ENCODE data around the gene CCSER2. TPM values are rescaled to one million over a fixed set of nuclear protein-coding genes. Genes with fewer than 3 reads are reported as not detected.
A peak's percentile ranks its signal among the peaks of the same experiment; 100 is the strongest.
"Not testable (repeated sequence)": the region's sequence is repeated elsewhere in the genome, so short reads cannot be mapped to it uniquely, and the experiment has no call there.

The CCSER2 gene
- total RNA-seq, 5 donors from 2014 or later (not counting 1 experiment from before 2014, with no cell fraction given) = 109 to 137 (median 115) TPM

- ChIA-PET CTCF (no interaction called here), POLR2A (no interaction called here)
- H3K9me3 ChIP-seq = no peaks in the 10 kb centered on the region
- H3K27me3 ChIP-seq (replicated peaks in 1 of 2; ENCODE audit: control insufficient read depth in 2 of 2, extremely low read depth in 1 of 2, insufficient read depth in 2 of 2, low read length in 1 of 2) = no peaks in the 10 kb centered on the region
- no peak overlapping the region for H3K4me3 ChIP-seq (ENCODE audit: control insufficient read depth in 1 of 2, extremely low read depth in 1 of 2, low read length in 1 of 2)
- H3K27ac ChIP-seq (ENCODE audit: low read length) = no peak overlapping the region
- no peak overlapping the region for H3K4me3 Mint-ChIP-seq
- peaks cover 0 to 2% of the 10 kb centered on the region in 2 donors for H3K27me3 Mint-ChIP-seq
- peaks cover 0 to 13% (median 12%) of the 10 kb centered on the region in 3 donors for H3K9me3 Mint-ChIP-seq
- 100% methylated on average over 1 of the region's 2 CpGs for WGBS (ENCODE audit: insufficient coverage)
- peaks cover 6 to 9% (median 7%) of the 10 kb centered on the region in 3 donors for H3K4me1 Mint-ChIP-seq
- no peaks in the 10 kb centered on the region for H3K36me3 ChIP-seq (ENCODE audit: control insufficient read depth in 2 of 2, extremely low read depth in 1 of 2, insufficient read depth in 1 of 2, low read length in 1 of 2)
- H3K36me3 Mint-ChIP-seq = peaks cover 15% of the 10 kb centered on the region
- H3K27ac Mint-ChIP-seq = peak overlapping the region in 1 of 2 donors; percentile 45
- ATAC-seq (replicated peaks in 1 of 4) (no peak), DNase-seq (no peak)
- H3K4me1 ChIP-seq (ENCODE audit: control insufficient read depth in 1 of 2, extremely low read depth in 1 of 2, insufficient read depth in 2 of 2, low read length in 2 of 2) = no peaks in the 10 kb centered on the region
Observed at GRCh38 chr10:84521468-84521867, 193.1 kb downstream of the CCSER2 start.

GRCh38 chr10:84522612-84523462 lies 194.4 kb downstream of the CCSER2 start:
- ChIA-PET POLR2A (no interaction called here), CTCF (no interaction called here)
- Histone ChIP-seq H3K27ac (ENCODE audit: low read length) (no peak overlapping the region), H3K9me3 (no peaks in the 10 kb centered on the region), H3K4me3 (ENCODE audit: control insufficient read depth in 1 of 2, extremely low read depth in 1 of 2, low read length in 1 of 2) (no peak overlapping the region), H3K4me1 (ENCODE audit: control insufficient read depth in 1 of 2, extremely low read depth in 1 of 2, insufficient read depth in 2 of 2, low read length in 2 of 2) (no peaks in the 10 kb centered on the region), H3K27me3 (replicated peaks in 1 of 2; ENCODE audit: control insufficient read depth in 2 of 2, extremely low read depth in 1 of 2, insufficient read depth in 2 of 2, low read length in 1 of 2) (no peaks in the 10 kb centered on the region), H3K36me3 (ENCODE audit: control insufficient read depth in 2 of 2, extremely low read depth in 1 of 2, insufficient read depth in 1 of 2, low read length in 1 of 2) (no peaks in the 10 kb centered on the region)
- peaks cover 0 to 2% of the 10 kb centered on the region in 2 donors for H3K27me3 Mint-ChIP-seq
- 89% methylated on average over 2 of the region's 9 CpGs for WGBS (ENCODE audit: insufficient coverage)
- no peak overlapping the region for H3K4me3 Mint-ChIP-seq
- H3K27ac Mint-ChIP-seq = no peak overlapping the region
- DNase-seq (no peak), ATAC-seq (replicated peaks in 1 of 4) (no peak)
- H3K4me1 Mint-ChIP-seq = peaks cover 6 to 9% (median 7%) of the 10 kb centered on the region in 3 donors
- H3K36me3 Mint-ChIP-seq = peaks cover 5% of the 10 kb centered on the region
- H3K9me3 Mint-ChIP-seq = peaks cover 0 to 13% (median 12%) of the 10 kb centered on the region in 3 donors

GRCh38 chr10:84523526-84523925 lies 195.1 kb downstream of the CCSER2 start:
- Histone ChIP-seq H3K36me3 (ENCODE audit: control insufficient read depth in 2 of 2, extremely low read depth in 1 of 2, insufficient read depth in 1 of 2, low read length in 1 of 2) (no peaks in the 10 kb centered on the region), H3K27me3 (replicated peaks in 1 of 2; ENCODE audit: control insufficient read depth in 2 of 2, extremely low read depth in 1 of 2, insufficient read depth in 2 of 2, low read length in 1 of 2) (no peaks in the 10 kb centered on the region), H3K4me1 (ENCODE audit: control insufficient read depth in 1 of 2, extremely low read depth in 1 of 2, insufficient read depth in 2 of 2, low read length in 2 of 2) (no peaks in the 10 kb centered on the region), H3K9me3 (no peaks in the 10 kb centered on the region), H3K4me3 (ENCODE audit: control insufficient read depth in 1 of 2, extremely low read depth in 1 of 2, low read length in 1 of 2) (no peak overlapping the region), H3K27ac (ENCODE audit: low read length) (no peak overlapping the region)
- peak in 2 of 35 experiments; percentile 9 to 14 for DNase-seq
- POLR2A ChIA-PET = no interaction called here
- H3K36me3 Mint-ChIP-seq = peaks cover 3% of the 10 kb centered on the region
- 60% methylated on average over 3 of the region's 5 CpGs for WGBS (ENCODE audit: insufficient coverage)
- peaks cover 0 to 3% of the 10 kb centered on the region in 2 donors for H3K27me3 Mint-ChIP-seq
- no peak overlapping the region for H3K4me3 Mint-ChIP-seq
- CTCF ChIA-PET = no interaction called here
- no peak for ATAC-seq (replicated peaks in 1 of 4)
- H3K4me1 Mint-ChIP-seq = peaks cover 6 to 9% (median 7%) of the 10 kb centered on the region in 3 donors
- H3K27ac Mint-ChIP-seq = peak overlapping the region in 1 of 2 donors; percentile 32
- peaks cover 0 to 13% (median 12%) of the 10 kb centered on the region in 3 donors for H3K9me3 Mint-ChIP-seq

- Mint-ChIP-seq H3K27ac (no peak overlapping the region), H3K27me3 (peaks cover 0 to 3% of the 10 kb centered on the region in 2 donors), H3K9me3 (peaks cover 0 to 13% (median 12%) of the 10 kb centered on the region in 3 donors), H3K36me3 (peaks cover 3% of the 10 kb centered on the region), H3K4me3 (no peak overlapping the region), H3K4me1 (peaks cover 6 to 9% (median 7%) of the 10 kb centered on the region in 3 donors)
- no peaks in the 10 kb centered on the region for H3K36me3 ChIP-seq (ENCODE audit: control insufficient read depth in 2 of 2, extremely low read depth in 1 of 2, insufficient read depth in 1 of 2, low read length in 1 of 2)
- DNase-seq (no peak), ATAC-seq (replicated peaks in 1 of 4) (no peak)
- H3K27me3 ChIP-seq (replicated peaks in 1 of 2; ENCODE audit: control insufficient read depth in 2 of 2, extremely low read depth in 1 of 2, insufficient read depth in 2 of 2, low read length in 1 of 2) = no peaks in the 10 kb centered on the region
- H3K27ac ChIP-seq (ENCODE audit: low read length) = no peak overlapping the region
- H3K9me3 ChIP-seq = no peaks in the 10 kb centered on the region
- H3K4me1 ChIP-seq (ENCODE audit: control insufficient read depth in 1 of 2, extremely low read depth in 1 of 2, insufficient read depth in 2 of 2, low read length in 2 of 2) = no peaks in the 10 kb centered on the region
- ChIA-PET CTCF (no interaction called here), POLR2A (no interaction called here)
- H3K4me3 ChIP-seq (ENCODE audit: control insufficient read depth in 1 of 2, extremely low read depth in 1 of 2, low read length in 1 of 2) = no peak overlapping the region
Observed at GRCh38 chr10:84524435-84524834, 196.0 kb downstream of the CCSER2 start.

GRCh38 chr10:84525120-84525806 lies 196.9 kb downstream of the CCSER2 start:
- POLR2A ChIA-PET = no interaction called here
- WGBS (ENCODE audit: insufficient coverage) = 90% methylated on average over 11 of the region's 17 CpGs

GRCh38 chr10:84525807-84526182 lies 197.4 kb downstream of the CCSER2 start:
- POLR2A ChIA-PET; H3K36me3 Mint-ChIP-seq; H3K4me1 Mint-ChIP-seq; H3K27ac ChIP-seq (ENCODE audit: low read length); H3K27me3 Mint-ChIP-seq; H3K27me3 ChIP-seq (replicated peaks in 1 of 2; ENCODE audit: control insufficient read depth in 2 of 2, extremely low read depth in 1 of 2, insufficient read depth in 2 of 2, low read length in 1 of 2); DNase-seq; H3K9me3 ChIP-seq; H3K36me3 ChIP-seq (ENCODE audit: control insufficient read depth in 2 of 2, extremely low read depth in 1 of 2, insufficient read depth in 1 of 2, low read length in 1 of 2); H3K4me3 ChIP-seq (ENCODE audit: control insufficient read depth in 1 of 2, extremely low read depth in 1 of 2, low read length in 1 of 2); H3K4me3 Mint-ChIP-seq; H3K4me1 ChIP-seq (ENCODE audit: control insufficient read depth in 1 of 2, extremely low read depth in 1 of 2, insufficient read depth in 2 of 2, low read length in 2 of 2); H3K27ac Mint-ChIP-seq; ATAC-seq (replicated peaks in 1 of 4): not testable (repeated sequence)
- 100% methylated on average over 2 of the region's 7 CpGs for WGBS (ENCODE audit: insufficient coverage)
- CTCF ChIA-PET = interaction anchor here in 1 of 2 donors (0.6 to 1.5 kb wide), 2 partner anchors 11 to 173 kb away, joined by 3 read pairs; no protein-coding TSS in a partner anchor
- H3K9me3 Mint-ChIP-seq = peaks cover 0 to 13% (median 12%) of the 10 kb centered on the region in 3 donors

More at GRCh38 chr10:84525120-84525806, 196.9 kb downstream of the CCSER2 start:
- CTCF ChIA-PET = interaction anchor here in 1 of 2 donors (0.6 to 1.5 kb wide), 2 partner anchors 12 to 172 kb away, joined by 3 read pairs; no protein-coding TSS in a partner anchor
- Histone ChIP-seq H3K27ac (ENCODE audit: low read length) (no peak overlapping the region), H3K4me3 (ENCODE audit: control insufficient read depth in 1 of 2, extremely low read depth in 1 of 2, low read length in 1 of 2) (no peak overlapping the region), H3K36me3 (ENCODE audit: control insufficient read depth in 2 of 2, extremely low read depth in 1 of 2, insufficient read depth in 1 of 2, low read length in 1 of 2) (no peaks in the 10 kb centered on the region), H3K27me3 (replicated peaks in 1 of 2; ENCODE audit: control insufficient read depth in 2 of 2, extremely low read depth in 1 of 2, insufficient read depth in 2 of 2, low read length in 1 of 2) (no peaks in the 10 kb centered on the region), H3K9me3 (no peaks in the 10 kb centered on the region), H3K4me1 (ENCODE audit: control insufficient read depth in 1 of 2, extremely low read depth in 1 of 2, insufficient read depth in 2 of 2, low read length in 2 of 2) (no peaks in the 10 kb centered on the region)
- H3K27ac Mint-ChIP-seq = no peak overlapping the region
- no peak for DNase-seq
- H3K36me3 Mint-ChIP-seq = peaks cover 3% of the 10 kb centered on the region
- peaks cover 6 to 9% (median 7%) of the 10 kb centered on the region in 3 donors for H3K4me1 Mint-ChIP-seq
- no peak for ATAC-seq (replicated peaks in 1 of 4)
- peaks cover 0 to 13% (median 12%) of the 10 kb centered on the region in 3 donors for H3K9me3 Mint-ChIP-seq
- peaks cover 0 to 3% of the 10 kb centered on the region in 2 donors for H3K27me3 Mint-ChIP-seq
- H3K4me3 Mint-ChIP-seq = no peak overlapping the region

Measured in T-cell (primary cell).